Tibial artery (tissue), 4 donors: ENCODE data around the gene EPG5.

Experiments
- DNase-seq, 2 donors: peaks; one replicate each; pipeline ENCODE4 v3.0.0-alpha.2; 2019
- H3K27ac ChIP-seq, 2 donors: fragments of 200-600 bp; sonication (generic) in 1 of 2; 1 replicate in 1 of 2; 2 replicates in 1 of 2; pipeline ENCODE4 v1.5.1; 2018 to 2019; ENCODE audit warnings: mild to moderate bottlenecking in 1 of 2
- H3K27me3 ChIP-seq, 2 donors: fragments of 200-600 bp; sonication (generic) in 1 of 2; one replicate each; pipeline versions ENCODE4 v1.5.1 to v1.6.0; 2016 to 2019
- H3K36me3 ChIP-seq, 3 donors: fragments of 200-600 bp; sonication (generic) in 2 of 3; one replicate each; pipeline ENCODE4 v1.5.1; 2016 to 2019; ENCODE audit warnings: mild to moderate bottlenecking in 2 of 3
- H3K4me1 ChIP-seq, 4 donors: fragments of 200-600 bp; sonication (generic) in 2 of 4; 1 replicate in 3 of 4; 2 replicates in 1 of 4; pipeline ENCODE4 v1.5.1; 2016 to 2019
- H3K4me3 ChIP-seq, 2 donors: fragments of 200-600 bp; sonication (generic) in 1 of 2; 1 replicate in 1 of 2; 2 replicates in 1 of 2; pipeline ENCODE4 v1.5.1; 2018 to 2019; ENCODE audit warnings: mild to moderate bottlenecking in 2 of 2
- H3K9me3 ChIP-seq, 3 donors: fragments of 200-600 bp; sonication (generic) in 1 of 3; one replicate each; pipeline ENCODE4 v1.5.1; 2016 to 2019
- intact Hi-C: fragments of 100-400 bp; cut with DNase I; formaldehyde crosslinking; loops from one replicate; pipeline ENCODE4 v1.15.0; 2023; ENCODE audit warnings: low total_unique reads
- TF ChIP-seq, protein P1 (sequence below), 2 experiments: fragments of 200-600 bp in 1 of 2; fragments of 450-650 bp in 1 of 2; IDR thresholded peaks; one replicate each; pipeline ENCODE4 v1.5.1; 2017 to 2019; ENCODE audit warnings: antibody characterized with exemption in 2 of 2, mild to moderate bottlenecking in 1 of 2, moderate library complexity in 1 of 2

Gene EPG5

DNA sequence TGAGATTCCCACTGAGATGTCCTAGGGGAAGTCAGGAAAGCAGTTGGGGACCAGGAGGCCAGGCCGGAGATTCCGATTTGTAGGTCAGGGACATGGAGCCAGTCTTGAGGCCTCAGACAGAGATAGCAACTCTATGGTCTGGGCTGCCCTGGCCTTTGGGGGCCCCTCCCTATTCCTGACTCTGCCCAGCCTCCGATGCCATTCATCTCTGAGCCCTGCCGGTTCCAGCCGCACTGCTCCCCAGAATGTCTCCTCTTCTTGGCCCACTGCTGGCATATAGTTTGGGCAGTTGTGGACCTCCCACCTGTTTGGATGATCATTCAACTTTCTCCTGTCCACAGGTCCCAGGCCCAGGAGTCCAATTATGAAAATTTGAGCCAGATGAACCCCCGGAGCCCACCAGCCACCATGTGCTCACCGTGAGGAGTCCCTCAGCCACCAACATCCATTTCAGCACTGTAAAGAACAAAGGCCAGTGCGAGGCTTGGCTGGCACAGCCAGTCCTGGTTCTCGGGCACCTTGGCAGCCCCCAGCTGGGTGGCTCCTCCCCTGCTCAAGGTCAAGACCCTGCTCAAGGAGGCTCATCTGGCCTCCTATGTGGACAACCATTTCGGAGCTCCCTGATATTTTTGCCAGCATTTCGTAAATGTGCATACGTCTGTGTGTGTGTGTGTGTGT lies 125.2 kb downstream of the EPG5 start:
- Histone ChIP-seq H3K9me3 (no peaks in the 10 kb centered on the region), H3K27ac (no peak overlapping the region), H3K36me3 (peaks cover 0 to 3% (median 0%) of the 10 kb centered on the region in 3 donors), H3K4me1 (peaks cover 0 to 24% (median 21%) of the 10 kb centered on the region in 4 donors), H3K4me3 (no peak overlapping the region), H3K27me3 (no peaks in the 10 kb centered on the region)
- intact Hi-C loops = no loop called here
- TF ChIP-seq, protein P1, sequence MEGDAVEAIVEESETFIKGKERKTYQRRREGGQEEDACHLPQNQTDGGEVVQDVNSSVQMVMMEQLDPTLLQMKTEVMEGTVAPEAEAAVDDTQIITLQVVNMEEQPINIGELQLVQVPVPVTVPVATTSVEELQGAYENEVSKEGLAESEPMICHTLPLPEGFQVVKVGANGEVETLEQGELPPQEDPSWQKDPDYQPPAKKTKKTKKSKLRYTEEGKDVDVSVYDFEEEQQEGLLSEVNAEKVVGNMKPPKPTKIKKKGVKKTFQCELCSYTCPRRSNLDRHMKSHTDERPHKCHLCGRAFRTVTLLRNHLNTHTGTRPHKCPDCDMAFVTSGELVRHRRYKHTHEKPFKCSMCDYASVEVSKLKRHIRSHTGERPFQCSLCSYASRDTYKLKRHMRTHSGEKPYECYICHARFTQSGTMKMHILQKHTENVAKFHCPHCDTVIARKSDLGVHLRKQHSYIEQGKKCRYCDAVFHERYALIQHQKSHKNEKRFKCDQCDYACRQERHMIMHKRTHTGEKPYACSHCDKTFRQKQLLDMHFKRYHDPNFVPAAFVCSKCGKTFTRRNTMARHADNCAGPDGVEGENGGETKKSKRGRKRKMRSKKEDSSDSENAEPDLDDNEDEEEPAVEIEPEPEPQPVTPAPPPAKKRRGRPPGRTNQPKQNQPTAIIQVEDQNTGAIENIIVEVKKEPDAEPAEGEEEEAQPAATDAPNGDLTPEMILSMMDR (IDR thresholded peaks at IDR 0.05) = no peak
- DNase-seq = no peak

DNA sequence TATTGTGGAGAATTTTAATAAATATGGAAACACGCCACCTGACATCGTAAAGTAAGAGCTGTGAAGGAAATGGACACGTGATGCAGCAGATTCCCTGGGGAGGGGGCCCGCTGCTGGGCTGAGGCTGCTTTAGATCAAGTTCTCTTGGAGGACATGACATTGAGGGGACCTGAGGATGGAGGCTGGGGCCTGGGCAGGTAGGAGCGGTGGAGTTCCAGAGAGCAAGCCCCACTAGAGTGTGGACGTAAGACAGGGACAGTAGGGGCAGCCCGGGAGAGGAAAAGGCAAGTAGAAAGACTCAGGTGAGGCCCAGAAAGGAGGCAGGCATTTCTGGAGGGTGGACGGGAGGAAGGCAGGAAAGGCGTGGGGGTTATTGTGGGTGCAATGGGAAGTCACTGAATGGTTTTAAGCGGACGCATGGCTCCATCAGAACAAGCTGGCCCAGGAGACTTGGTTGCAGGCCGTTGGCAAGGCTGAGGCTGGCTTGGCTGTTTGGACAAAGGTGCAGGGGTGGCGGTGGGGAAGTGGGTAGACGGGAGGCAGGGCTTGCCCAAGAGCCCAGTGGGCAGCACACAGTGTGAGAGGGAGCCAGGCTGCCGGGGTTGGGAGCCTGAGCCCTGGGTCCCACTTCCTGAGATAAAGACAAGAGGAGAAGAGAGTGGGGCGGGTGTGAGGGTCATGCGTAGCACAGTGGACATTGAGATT lies 125.9 kb downstream of the EPG5 start:
- DNase-seq = no peak
- Histone ChIP-seq H3K4me3 (no peak overlapping the region), H3K9me3 (no peaks in the 10 kb centered on the region), H3K36me3 (peaks cover 0 to 3% (median 0%) of the 10 kb centered on the region in 3 donors), H3K4me1 (peaks cover 0 to 24% (median 21%) of the 10 kb centered on the region in 4 donors), H3K27ac (no peak overlapping the region), H3K27me3 (no peaks in the 10 kb centered on the region)
- TF ChIP-seq, protein P1 (IDR thresholded peaks at IDR 0.05) = no peak
- intact Hi-C loops = no loop called here

DNA sequence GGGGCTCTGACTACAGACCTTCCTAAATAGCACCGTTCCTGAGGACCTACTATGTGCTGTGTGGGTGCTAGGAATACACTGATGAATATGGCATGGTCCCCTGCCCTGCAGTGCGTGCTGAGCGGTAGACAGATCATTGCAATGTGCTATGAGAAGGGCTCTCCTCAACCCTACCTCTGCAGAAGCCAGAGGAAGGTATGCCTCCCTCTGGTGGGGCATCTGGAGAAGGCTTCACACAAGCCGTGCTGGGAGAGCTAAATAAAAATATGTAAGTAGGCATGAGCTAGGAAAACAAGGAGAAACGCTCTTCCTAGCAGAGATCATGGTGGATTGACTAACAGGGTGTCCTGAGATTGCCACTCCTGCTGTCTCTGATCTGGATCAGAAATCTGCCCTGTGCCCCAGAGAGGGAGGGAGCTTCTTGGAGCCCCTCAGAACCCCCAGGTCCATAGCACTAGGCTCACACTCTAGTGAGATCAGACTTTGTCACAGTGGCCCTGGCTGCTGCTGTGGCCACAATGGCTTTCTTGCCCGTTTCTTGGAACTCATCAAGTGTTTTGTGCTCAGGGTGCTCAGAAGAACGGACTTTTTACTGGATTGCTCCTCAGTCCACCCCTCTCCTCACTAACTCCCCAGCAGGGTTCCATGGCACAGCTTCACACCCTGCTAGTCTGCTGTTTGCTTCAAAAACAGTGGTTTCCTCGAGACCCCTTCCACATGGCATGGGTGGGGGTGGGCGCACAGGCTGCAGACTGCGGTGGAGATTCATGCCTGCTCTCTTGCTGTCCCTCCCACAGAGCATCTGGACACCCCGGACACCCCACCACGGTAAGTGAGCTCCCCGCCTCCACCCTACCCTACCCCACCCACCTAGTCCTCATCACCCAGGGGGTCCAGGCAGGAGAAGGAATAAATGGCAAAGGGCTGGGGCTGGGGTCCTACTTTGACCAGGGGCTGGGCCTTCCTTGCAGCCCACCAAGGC lies 127.4 kb downstream of the EPG5 start:
- H3K27me3 ChIP-seq = no peaks in the 10 kb centered on the region
- no peaks in the 10 kb centered on the region for H3K9me3 ChIP-seq
- TF ChIP-seq, protein P1 (IDR thresholded peaks at IDR 0.05) = peak; percentile 60 to 63
- no peak overlapping the region for H3K4me3 ChIP-seq
- H3K4me1 ChIP-seq = peaks cover 0 to 24% (median 21%) of the 10 kb centered on the region in 4 donors
- no peaks in the 10 kb centered on the region for H3K36me3 ChIP-seq
- intact Hi-C loops = no loop called here
- DNase-seq = no peak
- no peak overlapping the region for H3K27ac ChIP-seq

DNA sequence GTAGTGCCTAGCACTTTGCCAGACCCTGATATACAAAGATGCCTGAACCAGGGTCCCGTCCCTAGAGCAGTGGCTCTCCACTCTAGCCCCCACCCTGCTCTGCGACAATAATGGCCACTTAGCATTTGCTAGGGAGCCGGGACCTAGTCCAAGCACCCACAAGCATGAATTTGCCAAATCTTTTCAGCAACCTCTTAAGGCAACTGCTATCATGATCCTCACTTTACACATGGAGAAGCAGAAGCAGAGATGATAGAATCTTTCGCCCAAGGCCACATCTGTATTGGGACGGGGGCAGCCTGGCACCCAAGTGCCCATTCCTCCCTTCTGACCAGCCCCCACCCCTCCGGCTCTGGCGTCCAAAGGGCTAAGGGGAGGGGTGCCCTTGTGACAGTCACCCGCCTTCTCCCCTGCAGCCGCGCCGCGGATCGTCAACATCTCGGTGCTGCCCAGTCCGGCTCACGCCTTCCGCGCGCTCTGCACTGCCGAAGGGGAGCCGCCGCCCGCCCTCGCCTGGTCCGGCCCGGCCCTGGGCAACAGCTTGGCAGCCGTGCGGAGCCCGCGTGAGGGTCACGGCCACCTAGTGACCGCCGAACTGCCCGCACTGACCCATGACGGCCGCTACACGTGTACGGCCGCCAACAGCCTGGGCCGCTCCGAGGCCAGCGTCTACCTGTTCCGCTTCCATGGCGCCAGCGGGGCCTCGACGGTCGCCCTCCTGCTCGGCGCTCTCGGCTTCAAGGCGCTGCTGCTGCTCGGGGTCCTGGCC lies 128.6 kb downstream of the EPG5 start:
- H3K9me3 ChIP-seq = no peaks in the 10 kb centered on the region
- H3K27ac ChIP-seq = peak overlapping the region; percentile 4 to 17
- peak overlapping the region; percentile 34 to 52 for H3K4me3 ChIP-seq
- peaks cover 0 to 24% (median 21%) of the 10 kb centered on the region in 4 donors for H3K4me1 ChIP-seq
- intact Hi-C loops = no loop called here
- no peaks in the 10 kb centered on the region for H3K36me3 ChIP-seq
- no peaks in the 10 kb centered on the region for H3K27me3 ChIP-seq
- DNase-seq = no peak
- TF ChIP-seq, protein P1 (IDR thresholded peaks at IDR 0.05) = no peak
